GM19328 (cell line): ENCODE measurements around the gene FNBP1.
"Not testable (repeated sequence)": the region's sequence is repeated elsewhere in the genome, so short reads cannot be mapped to it uniquely, and the experiment has no call there.

Source experiments
- ATAC-seq: cut with Tn5 transposase; IDR thresholded peaks from one replicate; pipeline ENCODE4 v1.9.1; 2021; ENCODE audit warnings: mild to moderate bottlenecking, moderate library complexity; ENCODE audit not compliant: unreplicated experiment

Gene FNBP1

DNA sequence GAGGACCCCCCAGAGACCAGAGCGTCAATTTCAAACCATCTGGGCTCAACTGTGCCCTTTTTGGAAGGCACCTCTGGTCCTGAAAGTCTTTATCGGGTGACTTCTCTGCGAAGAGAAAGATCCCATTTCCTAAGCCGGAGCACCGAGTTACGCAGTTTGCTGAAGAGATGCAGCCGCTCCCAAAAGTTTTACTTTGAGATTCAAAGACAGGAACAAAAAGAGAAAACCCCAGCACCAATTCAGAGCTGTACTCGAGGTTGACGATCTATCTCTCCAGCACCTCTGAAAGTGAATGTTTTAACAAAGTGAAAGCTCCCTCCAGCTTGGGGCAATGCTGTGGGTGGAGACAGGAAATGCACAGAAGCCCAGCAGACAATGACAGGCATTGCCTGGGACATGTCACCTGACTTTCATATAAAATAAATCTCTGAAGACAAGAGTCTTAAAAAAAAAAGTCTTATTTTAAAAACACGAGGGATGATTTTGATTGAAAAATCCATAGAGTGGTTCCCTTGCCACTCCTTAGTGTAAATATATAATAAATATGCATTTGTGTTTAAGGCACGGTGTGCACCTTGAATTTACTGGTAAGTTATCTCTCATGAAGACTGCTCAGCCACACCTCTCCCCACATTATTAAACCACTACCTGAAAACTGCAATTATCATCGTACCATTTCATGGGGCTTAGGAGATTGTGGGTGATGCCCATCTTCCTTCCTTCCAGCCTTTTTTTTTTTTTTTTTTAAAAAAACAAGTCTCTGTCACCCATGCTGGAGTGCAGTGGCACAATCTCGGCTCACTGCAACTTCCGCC lies 79.9 kb downstream of the FNBP1 start:
- ATAC-seq = peak; percentile 72

DNA sequence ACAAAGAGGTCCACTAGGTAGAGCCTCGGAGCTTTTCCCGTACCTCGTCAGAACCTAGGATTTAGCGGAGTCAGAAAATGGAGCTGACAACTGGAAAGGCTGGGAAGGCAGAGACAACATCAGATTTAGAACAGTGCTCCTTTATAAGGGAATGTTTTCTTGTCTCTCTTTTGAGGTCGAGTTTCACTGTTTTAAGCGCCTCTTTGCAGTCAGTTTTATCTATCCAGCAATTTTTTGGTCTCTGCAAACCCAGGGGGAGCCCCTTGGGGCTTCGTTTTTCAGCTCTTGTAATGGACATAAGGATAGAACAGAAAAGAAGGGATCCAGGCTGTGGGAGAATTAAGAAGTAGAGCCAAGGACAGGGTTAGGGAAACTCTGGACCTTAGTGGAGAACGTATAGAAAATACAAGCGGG lies 80.5 kb downstream of the FNBP1 start:
- ATAC-seq = no peak

DNA sequence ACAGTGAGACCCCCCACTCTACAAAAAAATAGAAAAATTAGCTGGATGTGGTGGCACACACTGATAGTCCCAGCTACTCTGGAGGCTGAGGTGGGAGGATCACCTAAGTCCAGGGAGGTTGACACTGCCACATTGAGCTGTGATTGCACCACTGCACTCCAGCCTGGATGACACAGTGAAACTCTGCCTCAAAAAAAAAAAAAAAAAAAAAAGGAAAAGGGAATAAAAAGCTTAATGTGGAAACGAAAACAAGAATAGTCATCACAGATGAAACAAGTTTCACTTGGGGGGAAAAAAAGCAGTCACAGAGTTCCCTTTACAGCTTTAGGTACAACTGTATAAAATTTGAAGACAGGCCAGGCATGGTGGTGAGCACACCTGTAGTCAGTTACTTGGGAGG lies 84.2 kb downstream of the FNBP1 start:
- ATAC-seq = no peak

DNA sequence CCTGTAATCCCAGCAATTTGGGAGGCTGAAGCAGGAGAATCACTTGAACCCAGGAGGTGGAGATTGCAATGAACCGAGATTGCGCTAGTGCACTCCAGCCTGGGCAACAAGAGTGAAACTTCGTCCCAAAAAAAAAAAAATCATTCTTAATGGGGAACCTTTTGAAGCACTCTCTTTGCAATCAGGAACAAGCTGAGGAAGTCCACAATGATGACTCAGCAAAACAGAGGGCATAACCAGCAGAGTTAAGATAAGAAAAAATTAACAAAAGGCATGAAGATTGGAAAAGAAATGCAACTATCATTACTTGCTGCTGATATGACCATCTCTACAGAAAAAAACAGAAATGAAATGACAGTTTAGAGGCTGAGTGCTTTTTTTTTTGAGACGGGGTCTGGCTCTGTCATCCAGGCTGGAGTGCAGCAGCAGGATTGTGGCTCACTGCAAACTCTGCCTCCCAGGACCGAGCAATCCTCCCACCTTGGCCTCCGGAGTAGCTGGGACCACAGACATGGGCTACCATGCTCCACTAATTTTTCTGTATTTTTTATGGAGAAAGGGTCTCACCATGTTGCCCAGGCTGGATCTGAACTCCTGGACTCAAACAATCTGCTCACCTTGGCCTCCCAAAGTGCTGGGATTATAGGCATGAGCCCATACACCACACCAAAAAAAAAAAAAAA lies 88.0 kb downstream of the FNBP1 start:
- ATAC-seq = no peak

DNA sequence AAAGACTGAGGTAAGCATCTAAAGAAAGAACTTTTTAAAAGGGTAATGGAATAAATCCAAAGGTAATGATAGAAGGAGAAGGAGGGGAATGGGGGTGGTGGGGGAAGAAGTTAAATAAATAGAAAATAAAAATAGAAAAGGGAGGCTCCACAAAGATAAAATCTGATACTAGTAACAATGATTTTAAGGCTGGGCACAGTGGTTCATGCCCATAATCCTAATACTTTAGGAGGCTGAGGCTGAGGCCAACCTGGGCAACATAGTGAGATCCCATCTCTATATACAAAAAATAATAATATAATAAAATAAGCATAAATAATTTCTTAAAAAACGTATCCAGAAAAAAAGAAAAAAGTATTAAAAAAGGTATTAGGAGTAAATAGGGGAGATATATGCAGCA lies 89.3 kb downstream of the FNBP1 start:
- ATAC-seq = no peak

DNA sequence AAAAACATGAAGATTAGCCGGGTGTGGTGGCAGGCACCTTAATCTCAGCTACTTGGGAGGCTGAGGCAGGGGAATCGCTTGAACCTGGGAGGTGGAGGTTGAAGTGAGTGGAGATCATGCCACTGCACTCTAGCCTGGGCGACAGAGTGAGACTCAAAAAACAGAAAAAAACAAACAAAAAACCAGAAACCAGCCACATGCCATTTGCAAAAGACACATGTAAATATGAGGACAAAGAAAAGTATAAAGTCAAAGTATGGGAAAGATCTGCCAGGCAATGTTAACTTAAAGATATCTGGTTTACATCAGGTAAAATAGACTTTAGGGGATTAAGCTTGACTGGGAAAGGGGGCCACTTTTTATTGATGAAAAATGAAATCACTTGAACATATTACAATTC lies 90.7 kb downstream of the FNBP1 start:
- no peak for ATAC-seq

DNA sequence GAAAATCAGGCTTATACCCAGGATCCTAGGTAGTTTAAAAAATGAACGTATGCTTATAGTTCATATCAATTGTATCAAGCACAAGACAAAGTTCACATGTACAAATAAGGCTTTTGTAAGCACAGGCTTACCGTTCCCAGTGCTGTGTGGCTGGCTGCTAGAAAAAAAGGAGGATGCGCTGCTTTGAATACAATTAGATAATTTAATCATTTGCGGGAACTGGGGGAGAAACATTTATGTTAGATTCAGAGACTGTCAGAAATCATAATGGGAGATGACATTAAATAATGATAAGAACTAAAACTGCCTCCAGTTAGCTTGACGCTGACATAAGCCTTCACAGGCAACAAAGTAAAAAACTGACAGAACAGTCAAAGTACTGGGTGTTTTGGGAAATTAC lies 93.2 kb downstream of the FNBP1 start:
- no peak for ATAC-seq

DNA sequence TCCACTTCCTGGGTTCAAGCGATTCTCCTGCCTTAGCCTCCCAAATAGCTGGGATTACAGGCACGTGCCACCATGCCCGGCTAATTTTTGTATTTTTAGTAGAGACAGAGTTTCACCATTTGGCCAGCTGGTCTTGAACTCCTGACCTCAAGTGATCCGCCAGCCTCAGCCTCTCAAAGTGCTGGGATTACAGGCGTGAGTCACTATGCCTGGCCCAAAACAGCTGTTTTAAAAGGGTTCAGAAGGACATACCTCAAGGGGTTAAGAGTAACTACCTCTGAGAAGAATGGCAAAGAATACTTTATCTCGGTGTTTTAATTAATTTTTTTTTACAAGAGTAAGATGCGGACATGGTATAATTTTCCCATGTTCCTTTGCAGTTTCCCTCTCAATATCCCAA lies 94.4 kb downstream of the FNBP1 start:
- ATAC-seq = not testable (repeated sequence)

DNA sequence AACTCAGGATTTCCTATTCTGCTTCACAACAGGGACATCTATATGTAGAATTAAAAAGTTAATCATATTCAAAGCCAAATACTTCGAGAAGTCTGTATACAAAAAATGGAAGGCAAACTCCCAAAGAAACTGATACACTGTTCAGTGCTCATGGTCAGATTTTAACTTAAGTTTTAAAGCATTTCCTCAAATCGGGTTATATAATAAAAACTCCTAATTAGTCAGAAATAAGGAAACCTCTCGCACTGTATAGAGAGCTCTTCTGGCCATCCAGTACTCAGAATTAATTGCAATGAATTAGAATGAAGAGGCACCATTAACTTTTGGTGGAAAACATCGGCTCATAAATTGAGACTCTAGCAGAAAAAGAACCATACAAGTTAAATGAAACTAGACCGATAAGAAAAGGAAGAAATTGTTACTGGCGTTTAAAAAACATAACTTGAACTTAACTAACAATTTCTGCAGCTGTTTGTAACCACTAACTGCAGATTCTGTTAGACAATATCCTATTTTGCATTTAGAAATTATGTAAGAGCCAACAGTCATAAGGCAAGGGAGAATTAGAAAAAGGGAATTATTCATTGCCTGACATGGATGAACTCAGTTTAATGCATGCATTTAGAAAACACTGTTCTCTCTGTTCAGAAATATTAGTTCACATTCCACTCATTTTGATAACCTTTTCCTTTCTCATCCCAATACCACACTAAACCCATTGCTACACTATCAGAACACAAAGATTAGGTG lies 96.6 kb downstream of the FNBP1 start:
- no peak for ATAC-seq

DNA sequence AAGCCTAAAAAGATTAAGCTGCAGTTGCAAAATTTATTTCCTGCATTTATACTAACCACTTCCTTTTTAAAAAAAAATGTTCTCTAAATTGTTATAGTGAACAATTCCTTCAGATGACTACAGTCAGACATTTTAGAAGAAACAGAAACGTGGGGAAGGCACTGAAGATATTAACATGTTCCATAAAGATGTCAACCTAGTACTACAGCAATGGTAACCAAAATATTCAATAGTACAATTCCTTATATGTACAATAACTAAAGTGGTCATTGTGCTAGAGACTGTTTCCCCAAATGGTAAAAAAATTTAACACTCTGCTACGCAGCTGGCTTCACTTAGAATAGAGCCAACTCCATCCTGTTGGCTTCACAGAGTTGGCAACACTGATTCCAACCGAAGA lies 97.7 kb downstream of the FNBP1 start:
- ATAC-seq = no peak

DNA sequence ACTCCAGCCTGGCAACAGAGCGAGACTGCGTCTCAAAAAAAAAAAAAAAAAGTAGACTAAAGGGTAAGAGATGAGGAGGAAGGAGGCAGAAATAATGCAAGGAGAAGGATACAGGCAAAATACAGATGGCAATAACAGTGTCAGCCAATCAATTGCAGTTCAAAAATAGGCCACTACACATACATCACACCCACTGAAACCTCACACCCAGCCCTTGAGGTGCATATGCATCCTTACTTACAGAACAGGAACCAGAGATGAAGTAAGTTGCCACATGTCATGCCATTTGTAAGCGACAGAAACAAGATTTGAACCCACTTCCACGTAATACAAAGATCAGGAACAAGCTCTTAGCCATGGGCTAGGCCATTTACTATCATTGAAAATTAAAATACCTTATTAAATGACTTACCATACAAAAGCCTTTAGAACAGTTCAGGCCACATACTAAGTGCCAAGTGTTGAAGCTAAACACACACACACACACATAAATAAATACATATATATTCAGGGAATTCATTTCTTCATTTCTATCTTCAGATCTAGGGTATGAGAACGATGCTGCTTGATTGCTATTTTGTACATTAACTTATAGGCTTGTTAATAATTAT lies 98.4 kb downstream of the FNBP1 start:
- ATAC-seq = no peak

DNA sequence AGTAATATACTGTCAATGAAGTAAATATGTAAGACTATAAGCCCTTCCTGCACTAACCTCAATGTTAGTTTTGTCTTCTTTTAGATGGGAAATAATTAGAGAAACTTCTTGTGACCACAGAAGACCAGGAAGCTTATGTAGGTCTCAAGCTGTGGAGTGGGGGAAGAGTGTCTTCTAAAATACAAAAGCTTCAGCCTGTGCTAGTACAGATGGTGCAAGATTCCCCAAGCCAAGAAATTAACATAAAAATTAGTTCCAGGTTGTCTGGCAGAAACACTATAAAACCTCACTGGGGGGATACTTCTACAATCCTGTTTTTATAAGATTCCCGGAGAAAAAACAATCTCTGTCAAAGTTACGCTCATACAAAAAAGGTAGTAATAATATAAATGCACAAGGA lies 103.6 kb downstream of the FNBP1 start:
- no peak for ATAC-seq

DNA sequence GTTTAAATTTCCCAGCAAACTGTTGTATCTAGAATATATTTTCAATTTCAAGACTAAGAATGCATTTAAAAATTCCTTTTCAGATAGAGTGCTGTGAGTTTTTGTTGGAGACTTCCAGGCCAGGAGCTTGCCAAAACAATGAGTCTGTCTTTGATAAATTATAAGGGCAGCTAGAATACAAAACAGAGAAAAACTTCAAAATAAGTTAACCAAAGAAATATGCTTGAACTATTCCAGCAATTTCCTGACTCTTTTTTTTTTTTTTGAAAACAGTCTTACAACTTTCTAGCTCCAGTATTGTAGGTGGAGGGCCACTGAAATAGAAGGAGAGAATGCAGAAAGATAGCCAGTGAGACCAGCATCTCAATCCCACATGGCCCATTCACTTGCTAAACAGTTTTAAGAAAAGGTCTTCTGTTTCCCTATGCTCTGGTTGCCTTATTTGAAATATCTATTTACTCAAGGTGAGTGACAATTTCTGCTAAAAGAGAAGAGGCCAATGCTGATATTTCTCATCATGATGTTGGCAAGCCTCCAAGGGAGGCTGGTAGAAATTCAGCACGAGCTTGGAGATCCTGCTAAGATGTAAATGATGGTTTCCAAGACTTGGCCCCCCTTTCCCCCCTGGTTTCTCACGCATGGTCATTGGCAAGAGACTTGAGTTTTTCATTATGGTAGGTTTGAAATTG lies 104.6 kb downstream of the FNBP1 start:
- no peak for ATAC-seq

DNA sequence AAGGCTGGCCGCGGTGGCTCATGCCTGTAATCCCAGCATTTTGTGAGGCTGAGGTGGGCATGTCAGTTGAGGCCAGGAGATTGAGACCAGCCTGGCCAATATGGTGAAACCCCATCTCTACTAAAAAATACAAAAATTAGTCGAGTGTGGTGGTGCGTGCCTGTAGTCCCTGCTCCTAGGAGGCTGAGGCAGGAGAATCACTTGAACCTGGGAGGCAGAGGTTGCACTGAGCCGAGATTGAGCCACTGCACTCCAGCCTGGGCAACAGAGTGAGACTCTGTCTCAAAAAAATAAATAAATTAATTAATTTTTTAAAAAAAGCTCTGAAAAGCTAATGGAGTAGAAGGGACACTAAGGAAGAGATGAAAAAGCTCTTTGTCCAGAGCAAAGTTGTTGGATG lies 105.1 kb downstream of the FNBP1 start:
- ATAC-seq = not testable (repeated sequence)

DNA sequence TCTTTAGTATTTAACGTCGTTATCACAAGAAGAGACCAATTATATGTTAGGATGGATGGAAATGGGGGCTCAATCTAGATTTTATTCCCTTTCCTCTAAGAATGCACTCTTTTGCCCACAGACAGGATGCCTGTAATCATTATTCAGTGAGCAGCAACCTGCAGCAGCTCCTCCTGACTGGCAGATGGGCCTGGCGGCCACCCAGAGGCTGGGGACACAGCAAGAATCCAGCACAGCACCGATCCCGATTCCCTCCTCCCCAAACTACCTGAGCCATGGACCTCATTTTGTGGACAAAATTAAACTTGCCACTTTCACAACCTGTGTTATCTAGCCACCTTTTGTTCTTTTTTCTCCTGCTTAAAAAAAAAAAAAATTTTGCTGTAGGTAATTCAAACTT lies 106.8 kb downstream of the FNBP1 start:
- no peak for ATAC-seq

DNA sequence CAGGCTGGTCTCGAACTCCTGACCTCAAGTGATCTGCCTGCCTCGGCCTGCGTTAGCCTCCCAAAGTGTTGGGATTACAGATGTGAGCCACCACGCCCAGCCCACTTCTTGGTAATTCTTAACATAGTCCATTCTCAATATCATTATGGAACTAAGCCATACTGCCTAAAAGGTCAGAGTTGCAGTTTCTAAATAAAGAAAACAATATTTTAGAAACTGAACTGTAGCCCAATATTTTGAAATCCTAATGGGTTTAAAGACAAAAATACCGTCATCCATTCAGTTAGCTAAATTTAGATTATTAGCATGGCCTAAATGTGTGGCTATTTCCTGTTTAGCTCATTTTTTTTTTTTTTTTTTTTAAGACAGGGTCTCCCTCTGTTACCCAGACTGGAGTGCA lies 108.2 kb downstream of the FNBP1 start:
- no peak for ATAC-seq

DNA sequence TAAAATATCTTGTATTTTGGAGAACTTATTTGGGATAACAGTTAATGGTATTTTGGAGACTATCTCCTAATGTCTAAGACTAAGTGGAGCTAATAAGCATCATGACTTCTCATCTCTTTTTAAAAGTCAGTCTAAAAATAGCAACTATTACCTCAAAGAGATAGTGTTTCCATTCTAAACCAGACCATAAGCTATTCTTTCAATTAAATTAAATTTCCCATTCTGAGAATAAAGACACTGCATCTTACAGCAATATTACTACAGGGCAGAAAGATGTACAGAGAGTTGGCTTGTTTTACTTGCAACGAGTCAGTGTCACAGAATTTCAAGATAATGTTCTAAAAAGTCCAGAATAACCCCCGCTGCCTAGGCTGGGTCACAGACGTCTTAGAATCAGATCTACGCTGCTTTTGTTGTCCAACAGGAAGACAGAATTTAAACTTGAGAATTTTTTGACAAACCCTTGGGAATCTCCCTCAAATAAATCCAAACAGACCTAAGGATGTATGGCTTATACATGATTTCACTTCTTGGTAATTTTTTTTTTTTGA lies 108.9 kb downstream of the FNBP1 start:
- ATAC-seq = no peak

DNA sequence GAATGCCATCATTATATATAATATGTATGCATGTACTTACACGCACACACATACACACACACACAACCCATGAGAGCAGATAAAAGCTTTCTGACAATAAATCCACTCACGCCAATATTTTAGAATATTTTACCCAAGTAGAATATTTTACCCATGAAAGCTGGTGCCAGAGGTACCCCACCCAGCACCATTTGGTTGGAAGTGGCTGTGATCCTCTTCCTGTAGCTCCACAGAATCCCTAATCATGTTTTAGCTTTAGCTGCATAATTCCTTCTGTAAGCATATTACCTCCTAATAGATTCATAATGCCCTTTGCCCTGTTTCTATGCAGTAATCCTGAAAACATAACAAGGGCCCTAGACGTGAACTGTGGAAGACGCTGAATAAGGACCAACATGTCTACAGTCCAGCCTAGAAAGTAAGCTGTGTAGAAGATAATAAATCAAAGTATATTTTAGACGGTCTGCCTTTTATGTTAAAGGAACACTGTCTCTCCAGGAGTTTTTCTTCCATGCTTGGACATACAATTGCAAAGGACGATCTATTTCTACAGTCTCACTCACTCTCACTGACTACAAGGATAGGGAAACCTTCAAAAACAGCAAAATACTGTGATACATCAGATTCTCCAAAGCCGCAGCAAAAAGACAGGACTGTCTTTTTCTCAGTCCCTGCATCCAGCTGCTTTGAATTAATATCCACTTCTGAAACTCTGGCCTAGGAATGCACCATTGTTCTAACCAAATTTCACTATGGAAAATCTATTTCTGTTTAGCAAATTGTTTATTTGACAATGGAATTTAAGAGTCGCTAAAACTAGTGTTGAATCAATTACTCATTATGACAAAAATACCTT lies 109.6 kb downstream of the FNBP1 start:
- no peak for ATAC-seq

DNA sequence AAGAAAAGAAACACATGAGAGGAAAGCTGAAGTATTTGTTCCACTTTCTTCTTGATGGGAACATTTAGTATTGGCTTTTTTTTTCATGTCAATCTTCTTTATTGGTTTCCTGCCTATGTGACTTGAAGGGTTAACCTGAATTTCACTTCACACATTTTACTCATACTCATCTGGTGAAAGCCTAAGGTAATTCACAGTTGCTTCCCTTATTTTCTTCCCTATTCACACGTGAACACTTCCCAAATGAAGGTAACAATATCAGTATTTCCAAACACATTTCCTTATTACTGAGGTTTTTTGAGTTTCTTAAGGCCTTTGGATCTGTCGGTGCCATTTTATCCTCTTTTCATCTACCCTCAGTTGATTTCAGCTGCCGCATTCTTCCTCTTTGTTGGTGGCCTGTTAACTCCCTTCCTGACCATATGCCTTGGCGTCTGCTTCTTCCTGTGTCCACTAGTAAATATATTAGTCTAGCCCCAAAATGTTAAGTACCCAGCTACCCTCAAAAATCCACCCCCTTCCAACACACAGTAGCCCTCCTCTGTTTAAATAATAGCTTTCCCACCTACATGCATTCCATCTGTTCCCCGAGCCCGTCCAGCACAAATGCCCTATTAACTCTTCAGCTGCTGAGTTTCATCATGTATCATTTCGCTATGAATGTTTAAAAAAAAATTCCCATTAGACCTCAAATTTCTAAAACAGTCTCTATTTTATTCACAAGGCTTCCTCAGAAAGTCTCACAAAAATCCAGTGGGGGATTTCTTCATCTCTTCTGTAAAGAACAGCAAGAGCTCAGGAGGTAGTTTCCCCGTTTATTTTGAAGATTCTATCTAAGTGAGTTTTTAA lies 110.5 kb downstream of the FNBP1 start:
- ATAC-seq = no peak
